ENCODE measurements around the gene PLEKHF1.

DNA sequence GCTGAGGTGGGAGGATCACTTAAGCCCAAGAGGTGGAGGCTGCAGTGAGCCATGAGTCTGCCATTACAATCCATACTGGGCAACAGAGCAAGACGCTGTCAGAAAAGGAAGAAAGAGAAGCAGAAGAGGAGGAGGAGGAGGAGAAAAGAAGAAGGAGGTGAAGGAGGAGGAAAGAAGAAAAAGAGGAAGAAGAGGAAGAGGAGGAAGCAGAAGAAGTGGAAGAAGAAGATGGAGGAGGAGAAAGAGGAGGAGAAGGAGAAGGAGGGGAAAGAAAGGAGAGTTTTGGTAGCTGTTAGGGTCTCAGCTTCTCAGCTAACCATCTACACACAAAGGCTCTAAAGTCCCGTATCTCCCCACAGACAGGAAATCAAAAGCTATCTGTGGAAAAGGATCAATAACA, 23.7 kb upstream of the PLEKHF1 start:
- TF ChIP-seq, protein P1, sequence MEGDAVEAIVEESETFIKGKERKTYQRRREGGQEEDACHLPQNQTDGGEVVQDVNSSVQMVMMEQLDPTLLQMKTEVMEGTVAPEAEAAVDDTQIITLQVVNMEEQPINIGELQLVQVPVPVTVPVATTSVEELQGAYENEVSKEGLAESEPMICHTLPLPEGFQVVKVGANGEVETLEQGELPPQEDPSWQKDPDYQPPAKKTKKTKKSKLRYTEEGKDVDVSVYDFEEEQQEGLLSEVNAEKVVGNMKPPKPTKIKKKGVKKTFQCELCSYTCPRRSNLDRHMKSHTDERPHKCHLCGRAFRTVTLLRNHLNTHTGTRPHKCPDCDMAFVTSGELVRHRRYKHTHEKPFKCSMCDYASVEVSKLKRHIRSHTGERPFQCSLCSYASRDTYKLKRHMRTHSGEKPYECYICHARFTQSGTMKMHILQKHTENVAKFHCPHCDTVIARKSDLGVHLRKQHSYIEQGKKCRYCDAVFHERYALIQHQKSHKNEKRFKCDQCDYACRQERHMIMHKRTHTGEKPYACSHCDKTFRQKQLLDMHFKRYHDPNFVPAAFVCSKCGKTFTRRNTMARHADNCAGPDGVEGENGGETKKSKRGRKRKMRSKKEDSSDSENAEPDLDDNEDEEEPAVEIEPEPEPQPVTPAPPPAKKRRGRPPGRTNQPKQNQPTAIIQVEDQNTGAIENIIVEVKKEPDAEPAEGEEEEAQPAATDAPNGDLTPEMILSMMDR (IDR thresholded peaks at IDR 0.05): no peak
- TF ChIP-seq EZH2 (IDR thresholded peaks at IDR 0.05; ENCODE audit: borderline replicate concordance, insufficient read depth, low read depth, low read length, poor library complexity, severe bottlenecking): no peak
